Endothelial cell of umbilical vein (primary cell): ENCODE measurements around the gene VTI1A. TPM values are rescaled to one million over a fixed set of nuclear protein-coding genes. Genes with fewer than 3 reads are reported as not detected.

Source experiments
- BruUV-seq: library from RNA; stranded (reverse); fragments of 400-500 nt; replicated peaks from 2 replicates; lab custom pipeline; 2021; lab: Mats Ljungman, UMichigan
- CTCF ChIA-PET: fragments of 300-600, 350-600 bp; sonication (Branson Sonifier 250); formaldehyde crosslinking; loops from one replicate; lab custom pipeline; 2021; ENCODE audit warnings: antibody characterized with exemption, inconsistent platforms; lab: Charles Lee
- POLR2A ChIA-PET: fragments of 300-600, 350-600 bp; sonication (Branson Sonifier 250); formaldehyde crosslinking; loops from one replicate; lab custom pipeline; 2021; ENCODE audit warnings: antibody characterized with exemption, inconsistent platforms; lab: Charles Lee
- DNase-seq: peaks from one replicate; pipeline ENCODE4 v3.0.0-alpha.2; 2011; ENCODE audit warnings: low read depth, low spot score
- FAIRE-seq: peaks from 2 replicates; lab custom pipeline; 2011; peaks lifted over from hg19 to GRCh38; lab: Jason Lieb, UNC
- H2AFZ ChIP-seq: 2 replicates; pipeline ENCODE4 v1.6.0; 2012; ENCODE audit warnings: low read depth, low read length, control low read depth, inconsistent platforms
- H3K27ac ChIP-seq: 2 replicates; pipeline ENCODE4 v1.5.1; 2011; ENCODE audit warnings: low read depth, mild to moderate bottlenecking, control low read depth, low read length, moderate library complexity; ENCODE audit not compliant: insufficient read depth
- H3K27me3 ChIP-seq, 2 experiments: 2 replicates each; pipeline versions ENCODE4 v1.6.0 to v1.6.1; 2011; ENCODE audit warnings: low read length in 2 of 2, mixed read lengths in 1 of 2; ENCODE audit not compliant: control insufficient read depth in 2 of 2, insufficient read depth in 2 of 2
- H3K36me3 ChIP-seq, 2 experiments: 2 replicates in 1 of 2; 3 replicates in 1 of 2; pipeline ENCODE4 v1.5.1; 2011; ENCODE audit warnings: low read length in 2 of 2, mild to moderate bottlenecking in 1 of 2, moderate library complexity in 1 of 2; ENCODE audit not compliant: control insufficient read depth in 2 of 2, insufficient read depth in 2 of 2; ENCODE audit errors: extremely low read depth in 1 of 2
- H3K4me1 ChIP-seq: 3 replicates; pipeline ENCODE4 v1.5.1; 2011; ENCODE audit warnings: mild to moderate bottlenecking, low read length; ENCODE audit not compliant: control insufficient read depth, insufficient read depth; ENCODE audit errors: extremely low read depth
- H3K4me2 ChIP-seq: 2 replicates; pipeline ENCODE4 v1.6.1; 2011; ENCODE audit warnings: low read length, control low read depth, mixed read lengths; ENCODE audit not compliant: insufficient read depth
- H3K4me3 ChIP-seq, 3 experiments: fragments of 200-600 bp in 1 of 3; sonication (generic), shearing (Covaris generic) in 1 of 3; replicated peaks in 1 of 3; 2 replicates each; pipeline ENCODE4 v1.5.1; 2011 to 2016; ENCODE audit warnings: control low read depth in 3 of 3, low read length in 3 of 3, mild to moderate bottlenecking in 2 of 3, inconsistent platforms in 1 of 3, low read depth in 1 of 3, moderate library complexity in 1 of 3; ENCODE audit not compliant: insufficient read depth in 1 of 3
- H3K79me2 ChIP-seq: 2 replicates; pipeline ENCODE4 v1.6.0; 2012; ENCODE audit warnings: low read length, inconsistent platforms; ENCODE audit not compliant: control insufficient read depth, insufficient read depth
- H3K9ac ChIP-seq: replicated peaks from 2 replicates; pipeline ENCODE3; 2011; ENCODE audit warnings: low read length, control low read depth; ENCODE audit not compliant: insufficient read depth; ENCODE audit errors: extremely low read depth
- H3K9me1 ChIP-seq: replicated peaks from 3 replicates; pipeline ENCODE4 v1.6.0; 2011; ENCODE audit warnings: mild to moderate bottlenecking, low read length; ENCODE audit not compliant: control insufficient read depth, insufficient read depth; ENCODE audit errors: extremely low read depth
- H3K9me3 ChIP-seq: replicated peaks from 2 replicates; pipeline ENCODE4 v1.5.1; 2012; ENCODE audit warnings: low read length, inconsistent platforms; ENCODE audit not compliant: control insufficient read depth, insufficient read depth
- H4K20me1 ChIP-seq: replicated peaks from 2 replicates; pipeline ENCODE3; 2011; ENCODE audit warnings: mild to moderate bottlenecking, low read length; ENCODE audit not compliant: control insufficient read depth, insufficient read depth; ENCODE audit errors: extremely low read depth
- EZH2 ChIP-seq: IDR thresholded peaks from 2 replicates; pipeline ENCODE4 v1.6.1; 2012; ENCODE audit warnings: borderline replicate concordance, low read depth, mild to moderate bottlenecking, moderate library complexity, low read length, inconsistent platforms; ENCODE audit not compliant: severe bottlenecking
- MYC ChIP-seq: IDR thresholded peaks from one replicate; pipeline ENCODE4 v1.6.1; 2011; ENCODE audit warnings: mild to moderate bottlenecking, low read depth, low read length
- POLR2AphosphoS5 ChIP-seq: IDR thresholded peaks from 2 replicates; pipeline ENCODE4 v1.6.1; 2012; ENCODE audit warnings: low read depth, mild to moderate bottlenecking, control low read depth, low read length, moderate library complexity; ENCODE audit not compliant: insufficient read depth
- dilution Hi-C: fragments of 300-500 bp; cut with MboI; formaldehyde crosslinking; loops from one replicate; pipeline ENCODE4 v1.15.0; 2019; ENCODE audit warnings: low sequenced_read_pairs; ENCODE audit not compliant: extremely low pct_ligation_motif_present
- intact Hi-C: fragments of 100-400 bp; cut with micrococcal nuclease; formaldehyde crosslinking; loops from one replicate; pipeline ENCODE4 v1.10.0; 2022
- polyA plus RNA-seq, 4 experiments: library from polyadenylated mRNA; depleted of rRNA in 3 of 4; stranded (reverse) in 3 of 4; unstranded in 1 of 4; fragments of >200 nt; gene quantifications; 2 replicates each; pipeline versions ENCODE4 v1.2.1 to v1.2.3, GENCODE V29; 2011 to 2012; ENCODE audit warnings: missing spikeins in 1 of 4
- total RNA-seq: library from RNA; stranded (reverse); gene quantifications from 2 replicates; pipeline ENCODE4 v1.2.3, GENCODE V29; 2021
- TF ChIP-seq, protein P1 (sequence below), 2 donors: IDR thresholded peaks; 1 replicate in 1 of 2; 2 replicates in 1 of 2; pipeline ENCODE4 v1.5.1; 2011; ENCODE audit warnings: low read length in 2 of 2, mild to moderate bottlenecking in 2 of 2, moderate library complexity in 2 of 2, control low read depth in 1 of 2, inconsistent platforms in 1 of 2, low read depth in 1 of 2; ENCODE audit not compliant: insufficient read depth in 1 of 2; ENCODE audit errors: extremely low read depth in 1 of 2
- TF ChIP-seq, protein P2 (sequence below): IDR thresholded peaks from 2 replicates; pipeline ENCODE4 v1.6.1; 2011; ENCODE audit not compliant: insufficient read depth, insufficient read length

VTI1A gene
- total and polyA plus RNA-seq, 2 donors (not counting 3 experiments of a cell fraction or from before 2014, with no cell fraction given) = 10.8 to 35.6 TPM

GRCh38 chr10:112454910-112455779 lies 8.1 kb downstream of the VTI1A start:
- Histone ChIP-seq H3K27ac (no peak overlapping the region), H3K79me2 (peaks cover 12% of the 10 kb centered on the region), H3K9me3 (no peaks in the 10 kb centered on the region), H3K4me3 (no peak overlapping the region), H3K36me3 (no peaks in the 10 kb centered on the region), H3K4me1 (no peaks in the 10 kb centered on the region), H3K9me1 (no peaks in the 10 kb centered on the region), H4K20me1 (no peaks in the 10 kb centered on the region), H2AFZ (no peak overlapping the region), H3K9ac (no peak overlapping the region), H3K4me2 (no peak overlapping the region), H3K27me3 (no peaks in the 10 kb centered on the region)
- no TSS peak for BruUV-seq
- ChIA-PET POLR2A (no interaction called here), CTCF (interaction anchor here (1.1 to 1.8 kb wide), 3 partner anchors 12 to 20 kb away, joined by 3 to 6 read pairs (median 4); no protein-coding TSS in a partner anchor)
- dilution Hi-C loops (no loop called here), intact Hi-C loops (no loop called here)
- TF ChIP-seq, protein P1, sequence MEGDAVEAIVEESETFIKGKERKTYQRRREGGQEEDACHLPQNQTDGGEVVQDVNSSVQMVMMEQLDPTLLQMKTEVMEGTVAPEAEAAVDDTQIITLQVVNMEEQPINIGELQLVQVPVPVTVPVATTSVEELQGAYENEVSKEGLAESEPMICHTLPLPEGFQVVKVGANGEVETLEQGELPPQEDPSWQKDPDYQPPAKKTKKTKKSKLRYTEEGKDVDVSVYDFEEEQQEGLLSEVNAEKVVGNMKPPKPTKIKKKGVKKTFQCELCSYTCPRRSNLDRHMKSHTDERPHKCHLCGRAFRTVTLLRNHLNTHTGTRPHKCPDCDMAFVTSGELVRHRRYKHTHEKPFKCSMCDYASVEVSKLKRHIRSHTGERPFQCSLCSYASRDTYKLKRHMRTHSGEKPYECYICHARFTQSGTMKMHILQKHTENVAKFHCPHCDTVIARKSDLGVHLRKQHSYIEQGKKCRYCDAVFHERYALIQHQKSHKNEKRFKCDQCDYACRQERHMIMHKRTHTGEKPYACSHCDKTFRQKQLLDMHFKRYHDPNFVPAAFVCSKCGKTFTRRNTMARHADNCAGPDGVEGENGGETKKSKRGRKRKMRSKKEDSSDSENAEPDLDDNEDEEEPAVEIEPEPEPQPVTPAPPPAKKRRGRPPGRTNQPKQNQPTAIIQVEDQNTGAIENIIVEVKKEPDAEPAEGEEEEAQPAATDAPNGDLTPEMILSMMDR (IDR thresholded peaks at IDR 0.05; ENCODE audit: extremely low read depth in 1 of 2, insufficient read depth in 1 of 2, low read depth in 1 of 2, low read length in 2 of 2) = no peak
- TF ChIP-seq MYC (no peak), POLR2AphosphoS5 (no peak), EZH2 (no peak)
- TF ChIP-seq, protein P2, sequence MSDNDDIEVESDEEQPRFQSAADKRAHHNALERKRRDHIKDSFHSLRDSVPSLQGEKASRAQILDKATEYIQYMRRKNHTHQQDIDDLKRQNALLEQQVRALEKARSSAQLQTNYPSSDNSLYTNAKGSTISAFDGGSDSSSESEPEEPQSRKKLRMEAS = no peak
- DNase-seq (no peak), FAIRE-seq (no peak)
